ENCODE data around the gene TSHZ1.

Gene TSHZ1

DNA sequence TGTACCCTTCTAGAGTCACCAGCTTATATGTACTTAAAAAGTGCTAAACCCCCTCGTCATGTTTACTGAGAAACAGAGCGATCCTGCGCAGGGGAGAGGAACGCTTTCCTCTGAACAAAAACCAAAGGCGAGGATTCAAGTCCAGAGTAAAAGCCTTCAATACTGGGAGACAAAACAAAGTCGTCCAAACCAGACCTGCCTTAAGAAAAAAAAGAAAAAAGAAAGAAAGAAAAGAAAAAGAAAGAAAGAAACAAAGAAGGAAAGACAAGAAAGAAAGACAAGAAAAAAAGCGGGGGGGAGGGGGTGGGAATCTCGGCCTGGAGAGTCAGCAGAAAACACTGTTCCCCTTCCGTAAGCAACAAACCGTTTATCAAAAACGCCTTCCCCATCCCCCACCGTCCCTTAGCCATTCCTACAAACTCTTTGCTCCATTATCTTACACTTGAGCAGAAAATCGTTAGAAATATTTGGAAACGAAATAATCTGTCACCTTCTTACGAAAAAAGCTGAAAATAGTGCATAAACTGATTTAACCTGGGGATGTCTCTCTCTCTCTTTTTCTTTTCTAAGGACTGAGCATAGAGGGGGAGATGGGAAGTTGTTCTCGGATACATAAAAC lies 5.0 kb upstream of the TSHZ1 start:
- no peak overlapping the region for H3K27ac ChIP-seq
- no peak for DNase-seq
- no peaks in the 10 kb centered on the region for H3K27me3 ChIP-seq (replicated peaks)
- in situ Hi-C loops (cut with HindIII; ENCODE audit: low pct_ligation_motif_present, low sequenced_read_pairs), result no loop called here
- no peaks in the 10 kb centered on the region for H3K36me3 ChIP-seq (replicated peaks)
- TF ChIP-seq, protein P1, sequence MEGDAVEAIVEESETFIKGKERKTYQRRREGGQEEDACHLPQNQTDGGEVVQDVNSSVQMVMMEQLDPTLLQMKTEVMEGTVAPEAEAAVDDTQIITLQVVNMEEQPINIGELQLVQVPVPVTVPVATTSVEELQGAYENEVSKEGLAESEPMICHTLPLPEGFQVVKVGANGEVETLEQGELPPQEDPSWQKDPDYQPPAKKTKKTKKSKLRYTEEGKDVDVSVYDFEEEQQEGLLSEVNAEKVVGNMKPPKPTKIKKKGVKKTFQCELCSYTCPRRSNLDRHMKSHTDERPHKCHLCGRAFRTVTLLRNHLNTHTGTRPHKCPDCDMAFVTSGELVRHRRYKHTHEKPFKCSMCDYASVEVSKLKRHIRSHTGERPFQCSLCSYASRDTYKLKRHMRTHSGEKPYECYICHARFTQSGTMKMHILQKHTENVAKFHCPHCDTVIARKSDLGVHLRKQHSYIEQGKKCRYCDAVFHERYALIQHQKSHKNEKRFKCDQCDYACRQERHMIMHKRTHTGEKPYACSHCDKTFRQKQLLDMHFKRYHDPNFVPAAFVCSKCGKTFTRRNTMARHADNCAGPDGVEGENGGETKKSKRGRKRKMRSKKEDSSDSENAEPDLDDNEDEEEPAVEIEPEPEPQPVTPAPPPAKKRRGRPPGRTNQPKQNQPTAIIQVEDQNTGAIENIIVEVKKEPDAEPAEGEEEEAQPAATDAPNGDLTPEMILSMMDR (IDR thresholded peaks at IDR 0.05; ENCODE audit: low read depth, low read length, missing control alignments), result no peak
- H3K4me3 ChIP-seq (ENCODE audit: low read depth, low read length), result peak overlapping the region; percentile 49

DNA sequence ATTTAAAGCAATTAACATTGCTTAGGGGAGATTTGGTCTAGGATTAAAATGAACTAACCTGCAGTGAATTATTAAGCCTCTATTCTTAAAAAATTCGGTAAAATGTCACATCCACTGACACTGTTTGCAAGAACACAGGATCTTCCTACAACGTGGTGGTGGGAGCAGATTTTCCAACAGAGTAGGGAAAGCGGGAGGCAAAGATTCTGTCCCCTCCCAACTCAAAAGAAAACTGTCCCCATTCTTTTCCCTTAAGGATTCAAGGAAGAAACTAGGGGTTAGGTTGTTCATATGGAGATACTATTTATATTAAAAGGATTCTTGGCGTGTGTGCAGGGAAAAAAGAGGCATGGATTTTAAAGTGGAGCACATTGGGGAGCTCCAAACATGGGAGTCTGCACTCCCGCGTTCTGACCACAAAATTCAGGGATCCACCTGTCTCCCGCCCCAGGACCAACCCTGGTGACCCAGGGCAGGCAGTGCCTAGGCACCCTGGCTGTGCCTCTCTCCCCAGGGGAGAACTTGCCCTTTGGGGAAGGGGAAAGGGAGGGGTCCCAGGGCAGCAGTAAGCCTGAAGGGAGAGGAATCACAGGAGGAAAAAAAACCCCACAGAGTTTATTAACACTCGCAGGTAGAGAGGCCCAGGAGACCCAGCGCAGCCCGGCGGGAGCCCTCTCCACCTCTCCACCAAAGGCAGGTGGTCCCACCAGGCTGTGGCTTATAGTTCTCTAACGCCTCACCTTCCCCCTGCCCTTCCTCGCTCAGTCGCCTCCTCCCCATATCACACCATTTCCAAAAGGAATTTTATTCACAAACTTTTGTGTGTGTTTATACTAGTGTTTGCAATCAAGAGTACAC lies 3.9 kb upstream of the TSHZ1 start:
- no peaks in the 10 kb centered on the region for H3K36me3 ChIP-seq (replicated peaks)
- in situ Hi-C loops (cut with HindIII; ENCODE audit: low pct_ligation_motif_present, low sequenced_read_pairs), result no loop called here
- H3K4me3 ChIP-seq (ENCODE audit: low read depth, low read length), result peak overlapping the region; percentile 84
- TF ChIP-seq, protein P1 (IDR thresholded peaks at IDR 0.05; ENCODE audit: low read depth, low read length, missing control alignments), result no peak
- DNase-seq, result no peak
- no peak overlapping the region for H3K27ac ChIP-seq
- H3K27me3 ChIP-seq (replicated peaks), result no peaks in the 10 kb centered on the region

DNA sequence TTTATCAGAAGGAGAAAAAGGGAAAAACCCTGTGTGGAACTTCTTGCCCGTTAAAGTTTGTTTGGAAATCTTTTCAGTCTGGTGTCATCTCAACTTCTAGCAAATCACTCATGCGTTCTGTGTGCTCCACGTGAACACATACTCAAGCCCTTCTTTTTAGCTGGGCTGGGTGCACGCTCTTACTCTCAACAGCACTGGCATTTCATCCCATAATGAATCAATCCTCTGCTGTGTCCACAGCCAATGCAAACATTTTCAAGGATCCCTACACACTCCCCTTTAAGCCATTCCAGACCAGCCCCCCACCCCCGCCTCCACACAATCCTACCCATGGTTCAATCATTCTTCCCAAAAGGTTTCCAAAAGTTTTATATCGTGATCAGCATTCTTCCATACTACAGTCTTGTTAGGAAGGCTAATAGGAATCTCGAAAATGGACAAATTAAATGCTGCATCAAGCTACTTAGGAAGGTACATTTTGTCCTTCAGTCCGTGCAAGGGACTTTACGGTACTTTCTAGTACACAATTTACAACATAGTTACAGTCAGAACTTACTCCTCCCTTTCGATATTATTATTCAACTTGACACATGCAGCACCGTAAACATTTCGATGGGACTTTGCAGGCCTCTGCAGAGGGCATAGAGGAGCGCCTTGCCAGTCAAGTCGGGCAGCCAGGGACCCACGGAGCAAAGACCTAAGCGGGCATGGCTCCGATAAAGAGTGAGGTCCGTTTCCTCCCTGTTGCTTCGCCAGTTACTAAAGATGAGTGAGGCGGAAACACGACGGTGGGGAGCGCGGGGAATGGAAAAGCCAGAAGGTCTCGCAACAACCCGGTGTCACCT lies 3.1 kb upstream of the TSHZ1 start:
- no peak overlapping the region for H3K27ac ChIP-seq
- DNase-seq, result no peak
- no peaks in the 10 kb centered on the region for H3K36me3 ChIP-seq (replicated peaks)
- peak overlapping the region; percentile 84 for H3K4me3 ChIP-seq (ENCODE audit: low read depth, low read length)
- H3K27me3 ChIP-seq (replicated peaks), result no peaks in the 10 kb centered on the region
- TF ChIP-seq, protein P1 (IDR thresholded peaks at IDR 0.05; ENCODE audit: low read depth, low read length, missing control alignments), result no peak
- in situ Hi-C loops (cut with HindIII; ENCODE audit: low pct_ligation_motif_present, low sequenced_read_pairs), result no loop called here

DNA sequence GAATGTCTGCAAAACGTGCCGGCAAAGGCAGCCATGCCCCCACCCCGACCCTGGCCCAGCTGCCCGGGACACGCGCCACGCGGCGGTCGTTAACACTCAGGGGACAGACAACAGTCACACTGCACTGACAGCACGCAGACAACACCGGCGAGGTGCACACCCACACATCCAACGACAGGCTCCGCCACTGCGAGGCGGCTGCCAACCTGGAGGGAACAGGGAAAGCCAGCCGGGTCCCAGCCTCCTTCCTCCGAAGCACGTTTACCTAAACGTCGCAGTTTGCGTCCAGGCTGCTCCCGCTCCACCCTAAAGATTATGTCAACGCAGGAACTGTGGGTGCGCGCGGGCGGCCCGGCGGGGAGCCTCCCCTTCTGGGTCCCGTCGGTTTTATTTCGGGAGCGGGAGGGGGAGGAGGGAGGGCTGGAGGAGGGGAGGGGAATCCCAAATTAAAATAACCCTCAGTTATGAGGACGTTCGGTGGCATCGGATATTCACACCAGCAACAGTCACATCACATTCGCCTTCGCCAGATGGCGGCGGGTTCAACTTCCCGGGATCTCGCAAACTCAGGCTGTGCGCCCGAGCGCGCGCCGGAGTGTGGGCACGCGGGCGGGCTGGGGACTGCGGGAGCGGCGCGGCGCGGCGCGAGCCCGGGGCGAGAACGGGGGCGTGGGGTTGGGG lies 2.3 kb upstream of the TSHZ1 start:
- no peaks in the 10 kb centered on the region for H3K27me3 ChIP-seq (replicated peaks)
- no peaks in the 10 kb centered on the region for H3K36me3 ChIP-seq (replicated peaks)
- peak; percentile 31 for DNase-seq
- TF ChIP-seq, protein P1 (IDR thresholded peaks at IDR 0.05; ENCODE audit: low read depth, low read length, missing control alignments), result peak; percentile 12
- in situ Hi-C loops (cut with HindIII; ENCODE audit: low pct_ligation_motif_present, low sequenced_read_pairs), result no loop called here
- peak overlapping the region; percentile 66 for H3K27ac ChIP-seq
- H3K4me3 ChIP-seq (ENCODE audit: low read depth, low read length), result peak overlapping the region; percentile 84

DNA sequence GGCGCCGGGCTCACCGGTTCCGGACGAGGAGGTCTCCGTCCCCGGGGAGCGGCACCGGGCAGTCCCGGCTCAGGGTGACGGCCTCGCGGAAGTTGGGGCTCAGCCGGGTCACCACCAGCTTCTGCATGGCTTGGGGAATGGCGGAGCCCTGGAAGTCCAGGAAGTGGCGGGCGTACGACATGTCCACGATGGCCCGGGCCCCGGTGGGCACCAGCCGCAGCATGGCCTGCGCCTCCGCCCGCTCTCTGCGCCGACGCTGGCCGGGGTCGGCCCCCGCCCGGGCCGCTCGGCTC lies 1.8 kb upstream of the TSHZ1 start:
- peak overlapping the region; percentile 66 for H3K27ac ChIP-seq
- in situ Hi-C loops (cut with HindIII; ENCODE audit: low pct_ligation_motif_present, low sequenced_read_pairs), result no loop called here
- H3K27me3 ChIP-seq (replicated peaks), result no peaks in the 10 kb centered on the region
- H3K36me3 ChIP-seq (replicated peaks), result no peaks in the 10 kb centered on the region
- H3K4me3 ChIP-seq (ENCODE audit: low read depth, low read length), result peak overlapping the region; percentile 84
- no peak for DNase-seq
- TF ChIP-seq, protein P1 (IDR thresholded peaks at IDR 0.05; ENCODE audit: low read depth, low read length, missing control alignments), result no peak
